Right atrium auricular region (tissue), 2 donors: ENCODE results near the gene COX15. TPM values are rescaled to one million over a fixed set of nuclear protein-coding genes. Genes with fewer than 3 reads are reported as not detected.

ENCODE experiments used
- DNase-seq: peaks from one replicate; pipeline ENCODE4 v3.0.0-alpha.2; 2019; ENCODE audit warnings: low spot score
- H3K27ac ChIP-seq, 2 donors: fragments of 200-600 bp; sonication (generic); 1 replicate in 1 of 2; 2 replicates in 1 of 2; pipeline ENCODE4 v1.5.1; 2016 to 2019
- H3K27me3 ChIP-seq, 2 donors: fragments of 200-600 bp; sonication (generic); one replicate each; pipeline versions ENCODE4 v1.5.1 to v1.6.0; 2017 to 2019
- H3K36me3 ChIP-seq: fragments of 200-600 bp; sonication (generic); one replicate; pipeline ENCODE4 v1.5.1; 2016
- H3K4me1 ChIP-seq, 2 donors: fragments of 200-600 bp; sonication (generic); one replicate each; pipeline versions ENCODE4 v1.5.1 to v1.6.0; 2017 to 2019
- H3K4me3 ChIP-seq, 2 donors: fragments of 200-600 bp; sonication (generic); 1 replicate in 1 of 2; 2 replicates in 1 of 2; pipeline ENCODE4 v1.5.1; 2017 to 2019; ENCODE audit warnings: mild to moderate bottlenecking in 1 of 2, moderate library complexity in 1 of 2
- H3K9me3 ChIP-seq, 2 donors: fragments of 200-600 bp; sonication (generic); one replicate each; pipeline ENCODE4 v1.5.1; 2019
- total RNA-seq, 2 donors: library from RNA; depleted of rRNA; stranded (reverse); fragments of >200 nt; gene quantifications; one replicate each; pipeline ENCODE4 v1.1.0, GENCODE V29; 2016
- TF ChIP-seq, protein P1 (sequence below), 2 donors: fragments of 200-600 bp; sonication (generic); IDR thresholded peaks; one replicate each; pipeline ENCODE4 v1.5.1; 2019; ENCODE audit warnings: antibody characterized with exemption in 2 of 2

COX15 gene
- total RNA-seq, 2 donors from 2014 or later = 18.4 to 26.4 TPM

DNA sequence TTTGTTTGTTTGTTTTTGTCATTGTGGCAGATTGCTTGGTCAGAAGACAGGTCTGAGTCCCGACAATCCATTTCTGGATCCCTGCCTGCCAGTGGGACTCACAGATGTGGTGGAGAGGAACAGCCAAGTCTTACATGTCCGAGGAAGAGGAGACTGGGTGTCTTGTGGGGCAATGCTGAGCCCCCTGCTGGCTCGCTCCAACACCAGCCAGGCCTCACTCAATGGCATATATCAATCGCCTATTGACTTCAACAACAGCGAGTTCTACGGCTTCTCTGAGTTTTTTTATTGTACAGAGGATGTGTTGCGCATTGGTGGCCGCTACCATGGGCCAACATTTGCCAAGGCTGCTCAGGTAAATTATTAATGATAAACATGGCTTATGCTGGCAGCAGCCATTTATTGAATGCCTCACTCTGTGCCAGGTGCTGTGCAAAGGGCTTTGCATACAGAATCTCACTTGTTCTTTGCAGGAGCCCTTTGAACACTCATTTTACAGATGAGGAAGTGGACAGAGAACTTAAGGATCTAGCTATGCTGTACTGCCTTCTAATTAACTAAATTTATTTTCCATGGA lies 33.3 kb downstream of the COX15 start:
- no peaks in the 10 kb centered on the region for H3K9me3 ChIP-seq
- H3K4me1 ChIP-seq = no peaks in the 10 kb centered on the region
- TF ChIP-seq, protein P1, sequence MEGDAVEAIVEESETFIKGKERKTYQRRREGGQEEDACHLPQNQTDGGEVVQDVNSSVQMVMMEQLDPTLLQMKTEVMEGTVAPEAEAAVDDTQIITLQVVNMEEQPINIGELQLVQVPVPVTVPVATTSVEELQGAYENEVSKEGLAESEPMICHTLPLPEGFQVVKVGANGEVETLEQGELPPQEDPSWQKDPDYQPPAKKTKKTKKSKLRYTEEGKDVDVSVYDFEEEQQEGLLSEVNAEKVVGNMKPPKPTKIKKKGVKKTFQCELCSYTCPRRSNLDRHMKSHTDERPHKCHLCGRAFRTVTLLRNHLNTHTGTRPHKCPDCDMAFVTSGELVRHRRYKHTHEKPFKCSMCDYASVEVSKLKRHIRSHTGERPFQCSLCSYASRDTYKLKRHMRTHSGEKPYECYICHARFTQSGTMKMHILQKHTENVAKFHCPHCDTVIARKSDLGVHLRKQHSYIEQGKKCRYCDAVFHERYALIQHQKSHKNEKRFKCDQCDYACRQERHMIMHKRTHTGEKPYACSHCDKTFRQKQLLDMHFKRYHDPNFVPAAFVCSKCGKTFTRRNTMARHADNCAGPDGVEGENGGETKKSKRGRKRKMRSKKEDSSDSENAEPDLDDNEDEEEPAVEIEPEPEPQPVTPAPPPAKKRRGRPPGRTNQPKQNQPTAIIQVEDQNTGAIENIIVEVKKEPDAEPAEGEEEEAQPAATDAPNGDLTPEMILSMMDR (IDR thresholded peaks at IDR 0.05) = no peak
- DNase-seq = no peak
- H3K27me3 ChIP-seq = no peaks in the 10 kb centered on the region
- peaks cover 68% of the 10 kb centered on the region for H3K36me3 ChIP-seq
- H3K4me3 ChIP-seq = no peak overlapping the region
- H3K27ac ChIP-seq = no peak overlapping the region

DNA sequence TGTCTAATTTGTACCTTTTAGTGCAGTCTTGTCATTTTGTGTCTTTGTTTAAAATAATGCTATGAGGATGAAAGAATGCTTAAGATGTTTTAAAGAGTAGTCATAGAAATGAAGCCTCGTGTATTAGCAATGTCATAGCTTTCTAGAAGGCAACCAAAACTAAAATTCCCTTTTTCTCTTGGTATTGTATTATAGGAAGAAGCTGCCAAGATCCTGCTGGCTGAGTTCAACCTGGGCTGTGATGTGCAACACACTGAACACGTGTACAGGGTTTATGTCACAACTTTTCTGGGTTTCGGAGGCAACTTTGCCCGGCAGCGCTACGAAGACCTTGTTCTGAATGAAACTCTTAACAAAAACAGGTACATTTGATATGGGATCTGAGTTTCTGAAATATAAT lies 36.2 kb downstream of the COX15 start:
- TF ChIP-seq, protein P1 (IDR thresholded peaks at IDR 0.05) = no peak
- H3K4me1 ChIP-seq = no peaks in the 10 kb centered on the region
- H3K27me3 ChIP-seq = no peaks in the 10 kb centered on the region
- H3K4me3 ChIP-seq = no peak overlapping the region
- no peak overlapping the region for H3K27ac ChIP-seq
- no peaks in the 10 kb centered on the region for H3K9me3 ChIP-seq
- H3K36me3 ChIP-seq = peaks cover 61% of the 10 kb centered on the region
- no peak for DNase-seq

DNA sequence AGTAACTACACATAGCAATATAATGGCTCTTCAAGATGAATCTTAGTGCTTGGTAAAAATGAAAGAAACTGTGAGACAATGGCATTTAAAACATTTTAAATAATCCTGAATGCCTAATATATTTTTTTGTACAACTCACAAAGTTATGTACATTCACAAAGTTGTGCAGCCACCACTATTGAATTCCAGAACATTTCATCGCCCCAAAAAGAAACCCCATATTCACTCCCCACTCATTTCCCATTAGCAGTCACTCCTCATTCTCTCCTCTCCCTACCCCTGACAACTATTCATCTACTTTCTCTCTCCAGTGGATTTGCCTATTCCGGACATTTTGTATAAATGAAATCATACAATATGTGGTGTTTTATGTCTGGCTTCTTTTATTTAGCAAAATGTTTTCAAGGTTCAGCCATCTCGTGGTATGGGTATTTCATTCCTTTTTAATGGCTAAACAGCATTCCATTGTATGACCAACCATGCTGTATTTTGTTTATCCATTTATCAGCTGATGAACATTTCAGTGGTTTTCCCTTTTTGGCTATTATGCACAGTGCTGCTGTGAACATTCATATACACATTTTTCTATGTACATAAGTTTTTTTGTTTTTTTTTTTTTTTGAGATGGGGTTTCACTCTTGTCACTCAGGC lies 37.9 kb downstream of the COX15 start:
- TF ChIP-seq, protein P1 (IDR thresholded peaks at IDR 0.05) = no peak
- no peaks in the 10 kb centered on the region for H3K27me3 ChIP-seq
- H3K4me1 ChIP-seq = no peaks in the 10 kb centered on the region
- no peak overlapping the region for H3K4me3 ChIP-seq
- H3K27ac ChIP-seq = no peak overlapping the region
- H3K9me3 ChIP-seq = no peaks in the 10 kb centered on the region
- H3K36me3 ChIP-seq = peaks cover 47% of the 10 kb centered on the region
- DNase-seq = no peak

DNA sequence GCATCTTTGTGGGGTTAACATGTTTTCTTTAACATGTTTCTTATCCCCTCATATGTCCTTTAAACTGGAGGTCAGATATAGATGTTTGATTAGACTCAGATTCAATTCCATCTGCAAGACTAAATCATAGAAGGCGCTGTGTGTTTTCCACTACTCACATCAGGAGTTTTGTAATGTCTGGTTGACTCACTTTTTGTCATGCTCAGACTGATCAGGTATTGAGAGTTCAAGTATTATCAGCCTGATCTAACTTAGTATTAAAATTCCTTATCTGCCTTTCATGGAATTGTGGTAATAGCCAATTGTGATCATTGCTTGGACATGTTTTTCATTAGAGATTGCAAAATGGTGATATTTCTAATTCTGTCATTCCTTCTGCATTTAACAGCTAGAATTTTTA lies 42.5 kb downstream of the COX15 start:
- Histone ChIP-seq H3K27ac (no peak overlapping the region), H3K4me3 (no peak overlapping the region), H3K27me3 (no peaks in the 10 kb centered on the region), H3K36me3 (peaks cover 16% of the 10 kb centered on the region), H3K9me3 (no peaks in the 10 kb centered on the region), H3K4me1 (no peaks in the 10 kb centered on the region)
- TF ChIP-seq, protein P1 (IDR thresholded peaks at IDR 0.05) = no peak
- no peak for DNase-seq

DNA sequence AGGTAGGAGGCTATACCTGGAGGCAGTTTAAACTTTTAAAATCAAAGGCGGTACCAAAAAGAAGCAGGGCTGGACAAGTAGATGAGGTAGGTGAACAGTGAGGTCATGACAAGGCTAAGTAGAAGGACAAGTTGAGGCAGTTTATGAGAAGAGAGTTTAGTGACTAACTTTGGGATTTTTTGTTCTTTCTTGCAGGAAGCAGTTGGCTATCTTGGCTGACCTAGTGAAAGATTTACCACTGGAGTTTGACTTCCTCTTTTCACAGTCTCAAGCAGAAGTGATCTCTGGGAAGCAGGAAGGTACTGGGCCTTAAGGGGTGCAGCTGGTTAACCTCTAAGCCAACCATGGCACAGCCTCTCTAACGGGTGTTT lies 46.3 kb downstream of the COX15 start:
- Histone ChIP-seq H3K27me3 (no peaks in the 10 kb centered on the region), H3K9me3 (no peaks in the 10 kb centered on the region), H3K4me3 (no peak overlapping the region), H3K36me3 (peaks cover 3% of the 10 kb centered on the region), H3K4me1 (peaks cover 0 to 10% of the 10 kb centered on the region in 2 donors), H3K27ac (no peak overlapping the region)
- TF ChIP-seq, protein P1 (IDR thresholded peaks at IDR 0.05) = no peak
- DNase-seq = no peak

DNA sequence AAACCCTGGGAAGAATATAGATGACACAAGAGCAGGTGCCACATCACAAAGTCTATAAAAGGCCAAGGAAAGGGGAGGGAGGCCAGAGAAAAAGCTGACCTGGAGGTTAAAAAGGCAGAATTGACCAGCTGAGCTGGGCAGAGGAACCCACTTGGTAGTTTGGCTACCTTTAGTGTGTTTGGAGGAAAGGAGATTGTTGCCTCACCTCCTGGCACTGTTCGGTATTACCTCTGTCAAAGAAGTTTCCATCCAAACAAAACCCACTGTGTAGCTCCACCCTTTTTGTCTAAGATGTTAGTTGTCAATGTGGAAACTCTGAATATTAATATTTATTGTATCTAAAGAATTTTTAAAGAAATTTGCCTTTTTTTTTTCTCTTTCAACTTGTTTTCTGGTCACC lies 49.2 kb downstream of the COX15 start:
- no peak for DNase-seq
- H3K27me3 ChIP-seq = no peaks in the 10 kb centered on the region
- TF ChIP-seq, protein P1 (IDR thresholded peaks at IDR 0.05) = no peak
- H3K9me3 ChIP-seq = no peaks in the 10 kb centered on the region
- peaks cover 18% of the 10 kb centered on the region for H3K36me3 ChIP-seq
- peaks cover 0 to 10% of the 10 kb centered on the region in 2 donors for H3K4me1 ChIP-seq
- no peak overlapping the region for H3K4me3 ChIP-seq
- no peak overlapping the region for H3K27ac ChIP-seq
